ENCODE results near the gene SLC12A4.
"Not testable (repeated sequence)": the region's sequence is repeated elsewhere in the genome, so short reads cannot be mapped to it uniquely, and the experiment has no call there.

The SLC12A4 gene

DNA sequence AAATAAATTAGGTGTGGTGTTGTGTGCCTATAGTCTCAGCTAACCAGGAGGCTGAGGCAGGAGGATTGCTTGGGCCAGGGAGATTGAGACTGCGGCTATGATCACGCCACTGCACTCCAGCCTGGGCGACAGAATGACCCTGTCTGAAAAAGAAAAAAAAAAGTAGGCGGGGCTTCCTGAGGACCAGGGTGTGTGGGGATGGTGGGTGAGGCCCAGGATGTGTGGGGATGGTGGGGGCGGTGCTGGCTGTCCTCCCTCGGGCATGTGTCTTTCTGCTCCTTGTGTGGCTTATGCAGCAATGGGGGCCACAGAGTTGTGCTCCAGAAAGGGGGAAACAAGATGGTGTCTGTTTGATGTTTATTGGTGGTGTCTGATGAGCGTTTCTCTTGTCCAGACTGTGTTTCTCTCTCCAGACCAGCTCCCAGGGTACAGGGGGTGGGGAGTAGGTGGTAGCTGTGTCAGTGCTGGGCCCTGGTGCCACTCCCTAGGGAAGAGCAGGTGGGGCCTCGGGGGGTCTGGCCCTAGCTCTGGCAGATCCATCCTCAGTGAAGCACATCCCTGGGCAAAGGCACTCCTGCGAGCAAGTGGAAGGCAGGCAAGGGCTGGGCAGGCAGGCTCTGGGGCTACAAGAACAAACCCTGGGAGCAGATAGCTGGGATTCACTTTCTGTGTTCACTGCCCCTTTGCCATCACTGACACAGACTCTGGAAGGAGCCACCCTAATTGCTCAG lies 26.8 kb downstream of the SLC12A4 start:
- no peak for DNase-seq (ENCODE audit: low spot score)

DNA sequence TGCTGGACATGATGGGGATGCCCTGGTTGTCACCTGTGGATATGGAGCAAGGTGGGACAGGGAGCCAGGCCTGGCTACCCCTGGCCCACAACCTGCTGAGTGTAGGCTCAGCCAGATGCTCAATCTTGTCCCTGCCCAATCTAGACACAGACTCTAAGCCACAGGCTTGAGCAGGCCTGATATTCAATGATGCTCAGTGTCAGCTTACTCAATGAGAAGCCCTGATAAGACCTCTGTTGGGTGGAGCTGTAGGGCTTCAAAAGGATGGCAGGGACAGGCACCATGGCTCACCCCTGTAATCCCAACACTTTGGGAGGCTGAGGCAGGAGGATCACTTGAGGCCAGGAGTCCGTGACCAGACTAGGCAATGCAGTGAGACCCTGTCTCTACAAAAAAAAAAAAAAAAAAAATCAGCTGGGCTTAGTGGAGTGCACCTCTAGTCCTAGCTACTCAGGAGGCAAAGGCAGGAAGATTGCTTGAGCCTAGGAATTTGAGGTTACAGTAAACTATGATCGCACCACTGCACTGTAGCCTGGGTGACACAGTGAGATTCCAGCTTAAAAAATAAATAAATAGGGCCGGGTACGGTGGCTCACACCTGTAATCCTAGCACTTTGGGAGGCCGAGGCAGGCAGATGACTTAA lies 27.9 kb downstream of the SLC12A4 start:
- no peak for DNase-seq (ENCODE audit: low spot score)

DNA sequence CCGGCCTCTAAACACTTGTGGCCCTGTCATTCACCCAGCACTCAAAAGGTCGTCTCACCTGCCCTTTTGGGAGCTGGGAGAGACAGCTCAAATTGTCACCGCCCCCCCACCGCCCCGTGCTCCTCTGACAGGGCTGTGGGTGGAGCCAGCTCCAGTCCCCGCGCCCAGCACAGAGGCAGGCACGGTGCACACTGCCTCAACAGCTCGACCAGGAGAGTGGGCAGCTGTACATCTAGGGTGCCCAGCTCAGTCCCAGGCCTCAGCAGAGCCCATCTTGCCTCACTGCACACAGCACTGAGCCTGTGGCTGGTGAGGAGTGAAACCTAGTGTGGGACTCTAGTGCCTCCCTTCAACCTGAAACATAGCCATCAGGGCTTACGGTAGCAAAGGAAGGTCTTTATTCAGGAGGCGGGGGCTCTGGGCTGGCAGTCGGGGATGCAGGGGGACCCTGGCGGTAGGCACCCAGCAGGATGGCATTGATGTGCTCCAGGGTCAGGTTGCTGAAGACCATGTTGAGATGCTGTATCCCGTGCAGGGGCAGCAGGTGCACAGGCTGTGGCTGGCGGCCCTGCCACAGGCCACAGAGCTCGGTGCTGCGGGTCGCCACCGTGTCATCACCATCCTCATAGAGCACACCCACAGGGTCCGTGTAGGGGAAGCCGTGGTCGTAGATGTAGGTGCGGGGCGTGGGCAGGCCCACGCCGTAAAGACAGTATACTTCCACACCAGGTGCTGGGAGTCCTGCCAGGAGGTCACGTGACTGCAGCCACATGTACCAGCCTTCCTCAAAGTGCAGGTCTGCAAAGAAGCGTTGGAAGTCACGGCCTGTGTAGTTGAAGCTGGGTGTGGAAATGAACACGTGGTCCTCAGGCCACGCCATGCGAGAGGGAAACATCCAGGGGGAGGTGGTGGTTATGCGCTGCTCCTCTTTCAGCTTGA lies 28.7 kb downstream of the SLC12A4 start:
- no peak for DNase-seq (ENCODE audit: low spot score)

DNA sequence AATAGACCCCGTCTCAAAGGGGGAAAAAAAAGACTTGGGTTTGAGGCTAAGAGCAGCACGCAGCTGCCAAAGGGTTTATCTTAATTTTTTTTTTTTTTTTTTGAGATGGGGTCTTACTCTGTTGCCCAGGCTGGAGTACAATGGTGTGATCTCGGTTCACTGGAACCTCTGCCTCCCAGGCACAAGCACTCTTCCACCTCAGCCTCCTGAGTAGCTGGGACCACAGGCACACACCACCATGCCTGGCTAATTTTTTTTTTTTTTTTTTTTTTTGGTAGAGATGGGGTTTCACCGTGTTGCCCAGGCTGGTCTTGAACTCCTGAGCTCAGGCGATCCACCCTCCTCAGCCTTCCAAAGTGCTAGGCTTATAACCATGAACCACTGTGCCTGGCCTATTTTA lies 30.7 kb downstream of the SLC12A4 start:
- not testable (repeated sequence) for DNase-seq (ENCODE audit: low spot score)

DNA sequence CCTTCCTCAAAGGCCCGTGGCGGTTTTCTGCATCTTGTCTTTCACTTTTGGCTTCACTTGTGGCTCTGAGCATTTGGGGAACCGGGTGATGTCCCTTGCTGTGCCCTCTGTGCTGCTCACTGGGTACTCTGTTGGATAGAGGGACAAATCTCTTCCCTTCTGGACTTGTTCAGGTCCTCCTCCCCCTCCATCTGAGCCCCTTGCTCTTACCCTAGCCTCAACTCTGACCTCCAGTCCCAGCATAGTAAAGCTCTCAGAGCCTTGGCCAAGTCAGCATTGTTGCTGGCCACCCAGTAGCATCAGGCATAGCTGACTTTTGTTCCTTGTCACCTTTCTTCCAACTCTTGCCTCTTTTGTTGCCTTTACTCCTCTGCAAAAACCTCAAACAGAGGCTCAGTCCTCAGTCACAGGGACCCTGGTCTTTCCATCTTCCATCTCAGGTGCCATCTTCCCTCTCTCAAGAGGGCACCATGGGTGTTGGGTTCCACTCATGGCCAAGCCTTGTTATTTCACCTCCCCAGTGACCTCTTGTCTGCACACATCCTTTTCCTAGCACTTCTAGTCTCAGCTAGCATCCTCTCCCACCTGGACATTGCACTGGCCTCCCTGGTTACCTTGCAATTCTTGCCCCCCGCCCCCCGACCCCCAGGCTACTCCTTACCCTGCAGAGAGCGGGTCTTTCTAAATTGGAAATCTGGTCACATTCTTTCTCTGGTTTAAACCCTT lies 31.4 kb downstream of the SLC12A4 start:
- no peak for DNase-seq (ENCODE audit: low spot score)

- peak; percentile 27 for DNase-seq (ENCODE audit: low spot score)
These were observed 32.1 kb downstream of the SLC12A4 start, which contains the start of gene PSMB10 for GRCh38 chr16:67936124-67936879. Gene PSMB10 (minus strand): TSS chr16:67936850. CDS start chr16:67936749, 101 bp downstream.

- peak; percentile 97 for DNase-seq (ENCODE audit: low spot score)
These were observed 32.9 kb downstream of the SLC12A4 start for GRCh38 chr16:67935402-67936123.

DNA sequence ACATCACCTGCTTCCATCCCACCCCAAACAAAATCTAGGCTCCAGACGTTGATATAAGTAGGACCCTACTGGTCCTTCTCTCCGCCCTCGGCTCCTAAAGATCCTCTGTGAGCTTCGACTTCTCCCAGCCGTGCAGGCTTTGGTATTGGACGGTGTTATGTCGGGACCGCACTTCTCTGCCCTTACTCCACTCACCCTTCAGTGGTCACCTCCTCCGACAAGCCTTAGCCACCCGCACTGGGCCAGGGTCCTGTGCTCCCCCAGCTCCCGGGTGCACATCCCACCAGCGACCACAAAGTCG lies 33.4 kb downstream of the SLC12A4 start:
- no peak for DNase-seq (ENCODE audit: low spot score)

- DNase-seq (ENCODE audit: low spot score): no peak
These were observed 33.9 kb downstream of the SLC12A4 start for GRCh38 chr16:67934306-67935100.

- no peak for DNase-seq (ENCODE audit: low spot score)
These were observed 34.6 kb downstream of the SLC12A4 start for GRCh38 chr16:67933805-67934204.

DNA sequence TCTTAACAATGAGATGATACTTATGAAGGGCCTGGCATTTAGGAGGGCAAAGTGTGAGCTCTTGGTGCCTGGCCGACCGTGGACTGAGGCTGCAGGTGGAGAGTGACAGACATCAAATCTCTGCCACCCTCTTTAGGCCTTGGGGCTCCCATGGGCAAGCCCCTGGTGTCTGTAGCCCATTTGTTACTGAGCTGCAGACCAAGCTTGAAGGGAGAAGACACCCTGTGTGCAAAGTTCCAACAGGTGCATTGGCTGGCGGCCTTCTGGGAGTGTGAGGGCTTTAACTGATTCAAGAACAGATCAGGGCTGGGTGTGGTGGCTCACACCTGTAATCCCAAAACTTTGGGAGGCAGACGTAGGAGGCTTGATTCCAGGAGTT lies 36.0 kb downstream of the SLC12A4 start:
- DNase-seq (ENCODE audit: low spot score): no peak

GRCh38 chr16:67931712-67932461 lies 36.5 kb downstream of the SLC12A4 start, which contains the start of gene CTRL:
Gene CTRL (minus strand): TSS chr16:67931862. CDS start chr16:67931852, 10 bp downstream.
- no peak for DNase-seq (ENCODE audit: low spot score)

DNA sequence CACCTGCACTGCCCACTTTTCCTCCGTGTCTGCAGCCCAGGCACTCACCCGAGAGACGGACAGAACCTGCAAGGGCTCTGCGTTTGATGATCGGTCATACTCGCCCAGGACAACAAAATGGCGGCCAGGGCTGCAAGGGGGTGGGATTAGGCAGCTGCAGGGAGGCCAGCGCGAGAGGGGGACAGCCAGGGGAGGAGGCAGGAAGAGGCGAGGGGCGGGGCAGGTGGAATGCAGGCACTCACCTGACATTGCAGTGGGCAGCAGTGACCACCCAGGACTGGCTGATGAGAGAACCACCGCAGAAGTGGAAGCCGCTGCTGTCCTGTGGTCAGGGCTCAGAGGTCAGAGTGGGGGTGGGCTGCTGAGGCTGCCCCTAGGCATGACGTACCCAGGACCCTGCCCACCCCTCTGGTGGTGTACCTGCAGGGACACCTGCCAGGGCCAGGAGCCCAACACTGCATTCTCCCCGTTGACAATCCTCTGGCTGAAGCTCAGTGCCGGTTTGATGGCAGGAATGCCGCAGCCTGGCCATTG lies 37.7 kb downstream of the SLC12A4 start:
- no peak for DNase-seq (ENCODE audit: low spot score)

- DNase-seq (ENCODE audit: low spot score): no peak
These were observed 38.2 kb downstream of the SLC12A4 start for GRCh38 chr16:67930191-67930590.

- DNase-seq (ENCODE audit: low spot score): peak; percentile 50
These were observed 39.7 kb downstream of the SLC12A4 start for GRCh38 chr16:67928561-67929364.

DNA sequence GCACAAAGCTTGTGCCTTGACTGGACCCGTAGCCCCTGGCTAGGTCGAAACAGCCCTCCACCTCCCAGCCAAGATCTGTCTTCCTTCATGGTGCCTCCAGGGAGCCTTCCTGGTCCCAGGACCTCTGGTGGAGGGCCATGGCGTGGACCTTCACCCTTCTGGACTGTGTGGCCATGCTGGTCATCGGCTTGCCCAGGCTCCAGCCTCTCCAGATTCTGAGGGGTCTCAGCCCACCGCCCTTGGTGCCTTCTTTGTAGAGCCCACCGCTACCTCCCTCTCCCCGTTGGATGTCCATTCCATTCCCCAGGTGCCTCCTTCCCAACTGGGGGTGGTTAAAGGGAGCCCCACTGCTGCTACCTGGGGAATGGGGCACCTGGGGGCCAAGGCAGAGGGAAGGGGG lies 40.3 kb downstream of the SLC12A4 start:
- no peak for DNase-seq (ENCODE audit: low spot score)

DNA sequence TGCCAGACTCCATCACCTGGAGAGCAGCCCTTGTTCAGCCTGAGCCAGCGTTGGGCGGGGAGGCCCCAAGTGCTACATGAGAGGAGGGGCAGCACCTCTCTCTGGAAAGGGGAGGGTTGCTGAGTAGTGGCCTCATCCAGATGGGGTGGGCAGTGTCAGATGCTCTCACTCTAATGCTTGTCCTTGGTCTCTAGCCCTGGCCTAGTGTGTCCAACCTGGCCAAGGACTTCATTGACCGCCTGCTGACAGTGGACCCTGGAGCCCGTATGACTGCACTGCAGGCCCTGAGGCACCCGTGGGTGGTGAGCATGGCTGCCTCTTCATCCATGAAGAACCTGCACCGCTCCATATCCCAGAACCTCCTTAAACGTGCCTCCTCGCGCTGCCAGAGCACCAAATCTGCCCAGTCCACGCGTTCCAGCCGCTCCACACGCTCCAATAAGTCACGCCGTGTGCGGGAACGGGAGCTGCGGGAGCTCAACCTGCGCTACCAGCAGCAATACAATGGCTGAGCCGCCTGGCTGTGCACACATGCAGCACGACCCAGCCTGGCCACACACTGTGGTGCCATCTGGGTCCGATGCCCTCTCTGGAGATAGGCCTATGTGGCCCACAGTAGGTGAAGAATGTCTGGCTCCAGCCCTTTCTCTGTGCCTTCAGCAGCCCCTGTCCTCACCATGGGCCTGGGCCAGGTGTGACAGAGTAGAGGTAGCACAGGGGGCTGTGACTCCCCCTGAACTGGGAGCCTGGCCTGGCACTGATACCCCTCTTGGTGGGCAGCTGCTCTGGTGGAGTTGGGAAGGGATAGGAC lies 41.1 kb downstream of the SLC12A4 start:
- DNase-seq (ENCODE audit: low spot score): no peak
